Glomerular endothelial cell (primary cell): ENCODE data around the gene SASH1. TPM values are rescaled to one million over a fixed set of nuclear protein-coding genes. Genes with fewer than 3 reads are reported as not detected.

Experiments used
- DNase-seq: peaks from one replicate; pipeline ENCODE4 v3.0.0-alpha.2; 2011; ENCODE audit warnings: low read depth, low spot score; ENCODE audit errors: extremely low read depth
- total RNA-seq: library from RNA; depleted of rRNA; stranded (reverse); fragments of >200 nt; gene quantifications from 2 replicates; pipeline ENCODE4 v1.2.3, GENCODE V29; 2015

Gene SASH1
- total RNA-seq, 1 donor from 2014 or later = 136 TPM

GRCh38 chr6:148398244-148398643 is 55.6 kb downstream of the SASH1 start:
- DNase-seq = peak; percentile 84

- DNase-seq = no peak
These were observed 56.0 kb downstream of the SASH1 start for GRCh38 chr6:148398678-148399077.

- no peak for DNase-seq
These were observed 58.9 kb downstream of the SASH1 start for GRCh38 chr6:148401571-148401970.

- DNase-seq = no peak
These were observed 61.9 kb downstream of the SASH1 start for GRCh38 chr6:148404456-148405054.

GRCh38 chr6:148405894-148406293 is 63.3 kb downstream of the SASH1 start:
- no peak for DNase-seq

GRCh38 chr6:148406579-148407371 is 64.1 kb downstream of the SASH1 start:
- no peak for DNase-seq

- DNase-seq = no peak
These were observed 64.7 kb downstream of the SASH1 start for GRCh38 chr6:148407372-148407771.

- no peak for DNase-seq
These were observed 70.9 kb downstream of the SASH1 start for GRCh38 chr6:148413321-148414091.

- no peak for DNase-seq
These were observed 71.5 kb downstream of the SASH1 start for GRCh38 chr6:148414092-148414489.

- DNase-seq = no peak
These were observed 72.2 kb downstream of the SASH1 start for GRCh38 chr6:148414836-148415235.

- DNase-seq = no peak
These were observed 73.0 kb downstream of the SASH1 start for GRCh38 chr6:148415511-148416260.

GRCh38 chr6:148416330-148416965 is 73.8 kb downstream of the SASH1 start:
- DNase-seq = no peak

- no peak for DNase-seq
These were observed 74.4 kb downstream of the SASH1 start for GRCh38 chr6:148417045-148417444.

- no peak for DNase-seq
These were observed 76.8 kb downstream of the SASH1 start for GRCh38 chr6:148419430-148419829.

- no peak for DNase-seq
These were observed 79.4 kb downstream of the SASH1 start for GRCh38 chr6:148422085-148422484.

- no peak for DNase-seq
These were observed 80.5 kb downstream of the SASH1 start for GRCh38 chr6:148423133-148423532.

- DNase-seq = peak; percentile 89
These were observed 81.1 kb downstream of the SASH1 start for GRCh38 chr6:148423601-148424270.

GRCh38 chr6:148425443-148425842 is 82.8 kb downstream of the SASH1 start:
- no peak for DNase-seq

GRCh38 chr6:148426317-148426977 is 83.8 kb downstream of the SASH1 start:
- peak; percentile 34 for DNase-seq
